Measurements from ENCODE around the gene RALGDS. TPM values are rescaled to one million over a fixed set of nuclear protein-coding genes. Genes with fewer than 3 reads are reported as not detected.
"Not testable (repeated sequence)": the region's sequence is repeated elsewhere in the genome, so short reads cannot be mapped to it uniquely, and the experiment has no call there.

Gene RALGDS
- 15.0 and 18.1 TPM in 2 replicates for total RNA-seq (2012; rRNA removed)

DNA sequence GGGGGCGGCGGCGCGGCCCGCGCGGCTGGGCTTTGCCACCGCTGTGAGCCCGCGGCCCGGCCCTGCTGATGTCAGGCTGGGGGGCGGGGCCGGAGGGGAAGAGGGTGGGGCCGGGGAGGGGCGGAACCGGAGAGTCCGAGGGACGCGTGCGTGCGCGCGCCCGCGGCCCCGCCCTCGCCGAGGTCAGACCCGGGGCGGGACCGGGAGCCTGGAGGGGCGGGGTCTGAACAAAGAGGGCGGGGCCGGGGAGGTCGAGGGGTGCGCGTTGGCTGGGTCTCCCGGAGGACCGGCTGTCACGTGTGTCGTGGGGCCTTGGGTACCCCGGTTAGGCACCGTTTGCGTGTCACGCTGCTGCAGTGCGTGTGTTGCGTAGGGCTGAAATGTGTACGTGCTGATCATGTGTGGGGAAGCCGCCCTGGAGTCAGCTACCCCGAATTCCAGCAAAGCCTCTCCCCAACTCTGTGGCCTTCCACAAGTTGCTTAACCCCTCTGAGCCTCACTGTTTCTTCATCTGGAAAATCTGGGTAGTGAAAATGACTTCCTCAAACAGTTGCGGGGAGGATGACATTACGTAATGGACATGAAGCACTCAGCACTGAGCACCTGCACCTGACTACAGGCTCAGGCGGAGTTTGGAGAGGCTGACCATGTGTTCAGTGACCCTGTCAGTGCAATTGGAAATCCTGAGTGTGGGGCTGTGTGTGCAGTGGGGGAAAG, at the start of gene RALGDS:
Gene RALGDS, minus strand, starts transcription at position 43 of the 717 bp plus-strand sequence. CDS start 86 bp downstream, outside the sequence.
- H3K4me1 ChIP-seq (ENCODE audit: control insufficient read depth, insufficient read depth, low read length): peaks cover 50% of the 10 kb centered on the region
- no peaks in the 10 kb centered on the region for H3K36me3 ChIP-seq (ENCODE audit: insufficient read depth, low read length)
- H3K4me2 ChIP-seq (ENCODE audit: low read length): peak within 1 kb of the TSS; percentile 97
- no peaks in the 10 kb centered on the region for H3K9me3 ChIP-seq (replicated peaks; ENCODE audit: low read length)
- peak within 1 kb of the TSS; percentile 76 for H3K9ac ChIP-seq (ENCODE audit: low read depth, low read length)
- peaks cover 17% of the 10 kb centered on the region for H3K27me3 ChIP-seq (ENCODE audit: control insufficient read depth, insufficient read depth, low read length)
- H3K4me3 ChIP-seq (ENCODE audit: low read length): peak within 1 kb of the TSS; percentile 74

DNA sequence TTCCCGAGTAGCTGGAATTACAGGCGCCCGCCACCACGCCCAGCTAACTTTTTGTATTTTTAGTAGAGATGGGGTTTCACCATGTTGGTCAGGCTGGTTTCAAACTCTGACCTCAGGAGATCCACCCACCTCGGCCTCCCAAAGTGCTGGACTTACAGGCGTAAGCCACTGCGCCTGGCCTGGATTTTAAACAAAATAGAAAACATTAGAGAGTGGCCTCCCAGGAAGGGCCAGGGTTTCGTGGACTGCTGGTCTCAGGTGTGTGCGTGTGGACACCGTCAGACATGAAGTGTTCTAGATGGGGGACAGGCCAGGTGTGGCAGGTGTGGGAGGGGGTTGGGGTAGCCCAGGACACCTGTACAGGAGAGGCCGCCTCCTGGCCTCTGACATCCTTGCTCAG, 49.7 kb upstream of the RALGDS start:
- no peaks in the 10 kb centered on the region for H3K4me1 ChIP-seq (ENCODE audit: control insufficient read depth, insufficient read depth, low read length)
- no peak overlapping the region for H3K4me3 ChIP-seq (ENCODE audit: low read length)
- H3K27me3 ChIP-seq (ENCODE audit: control insufficient read depth, insufficient read depth, low read length): peaks cover 48% of the 10 kb centered on the region

DNA sequence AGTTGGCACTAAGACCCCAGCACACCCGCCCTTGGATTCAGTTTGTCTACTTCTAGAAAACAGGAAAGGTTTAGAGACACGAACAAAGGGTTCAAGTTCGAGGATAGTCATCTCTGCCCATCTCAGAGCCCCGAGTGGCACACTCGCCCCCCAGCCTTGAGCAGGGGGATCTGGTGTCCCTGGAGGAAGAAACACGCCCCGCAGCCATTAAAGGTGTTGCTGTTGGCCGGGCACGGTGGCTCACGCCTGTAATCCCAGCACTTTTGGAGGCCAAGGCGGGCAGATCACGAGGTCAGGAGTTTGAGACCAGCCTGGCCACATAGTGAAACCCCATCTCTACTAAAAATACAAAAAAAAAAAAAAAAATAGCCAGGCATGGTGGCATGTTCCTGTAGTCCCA, 48.6 kb upstream of the RALGDS start:
- not testable (repeated sequence) for H3K4me2 ChIP-seq (ENCODE audit: low read length); H3K9ac ChIP-seq (ENCODE audit: low read depth, low read length); H3K36me3 ChIP-seq (ENCODE audit: insufficient read depth, low read length); H3K9me3 ChIP-seq (replicated peaks; ENCODE audit: low read length); H3K4me3 ChIP-seq (ENCODE audit: low read length); H3K4me1 ChIP-seq (ENCODE audit: control insufficient read depth, insufficient read depth, low read length)
- peaks cover 44% of the 10 kb centered on the region for H3K27me3 ChIP-seq (ENCODE audit: control insufficient read depth, insufficient read depth, low read length)

More for the DNA sequence above, 49.7 kb upstream of the RALGDS start:
- Histone ChIP-seq H3K9ac (ENCODE audit: low read depth, low read length) (no peak overlapping the region), H3K4me2 (ENCODE audit: low read length) (no peak overlapping the region), H3K36me3 (ENCODE audit: insufficient read depth, low read length) (no peaks in the 10 kb centered on the region), H3K9me3 (replicated peaks; ENCODE audit: low read length) (no peaks in the 10 kb centered on the region)

DNA sequence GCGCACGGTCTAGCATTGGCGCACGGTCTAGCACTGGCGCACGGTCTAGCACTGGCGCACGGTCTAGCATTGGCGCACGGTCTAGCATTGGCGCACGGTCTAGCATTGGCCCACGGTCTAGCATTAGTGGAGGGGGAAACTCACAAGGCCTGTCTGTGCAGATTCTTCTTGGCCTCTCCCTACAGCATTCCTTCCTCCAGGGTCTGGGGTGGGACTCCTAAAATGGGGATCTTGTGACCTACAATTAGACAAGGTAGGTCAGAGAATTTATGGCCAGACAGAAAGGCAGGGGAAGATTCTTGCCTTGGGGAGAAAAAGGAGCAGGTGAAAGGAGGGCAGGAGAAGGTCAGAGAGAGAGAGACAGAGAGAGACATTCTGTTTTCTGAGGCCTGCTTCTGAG, 48.1 kb upstream of the RALGDS start:
- Histone ChIP-seq H3K4me2 (ENCODE audit: low read length) (no peak overlapping the region), H3K4me3 (ENCODE audit: low read length) (no peak overlapping the region), H3K27me3 (ENCODE audit: control insufficient read depth, insufficient read depth, low read length) (peaks cover 42% of the 10 kb centered on the region), H3K36me3 (ENCODE audit: insufficient read depth, low read length) (no peaks in the 10 kb centered on the region), H3K9ac (ENCODE audit: low read depth, low read length) (no peak overlapping the region), H3K4me1 (ENCODE audit: control insufficient read depth, insufficient read depth, low read length) (no peaks in the 10 kb centered on the region), H3K9me3 (replicated peaks; ENCODE audit: low read length) (no peaks in the 10 kb centered on the region)

DNA sequence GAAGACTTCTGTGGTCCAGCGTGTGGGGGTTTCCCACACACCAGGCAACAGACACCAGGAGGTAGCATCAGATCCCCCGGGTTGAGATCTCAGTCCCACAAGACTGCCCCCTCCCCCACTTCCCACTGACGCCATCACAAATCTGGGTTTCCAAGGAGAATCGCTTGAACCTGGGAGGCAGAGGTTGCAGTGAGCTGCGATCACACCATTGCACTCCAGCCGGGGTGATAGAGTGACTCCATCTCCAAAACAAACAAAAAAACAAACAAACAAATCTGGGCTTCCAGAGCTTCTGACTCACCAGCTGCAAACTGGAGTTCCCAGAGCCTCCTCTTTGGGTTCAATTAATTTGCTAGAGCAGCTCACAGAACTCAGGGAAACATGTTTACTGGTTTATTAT, 47.4 kb upstream of the RALGDS start:
- H3K9ac ChIP-seq (ENCODE audit: low read depth, low read length): no peak overlapping the region
- H3K4me1 ChIP-seq (ENCODE audit: control insufficient read depth, insufficient read depth, low read length): peaks cover 2% of the 10 kb centered on the region
- H3K4me2 ChIP-seq (ENCODE audit: low read length): no peak overlapping the region
- no peak overlapping the region for H3K4me3 ChIP-seq (ENCODE audit: low read length)
- H3K9me3 ChIP-seq (replicated peaks; ENCODE audit: low read length): no peaks in the 10 kb centered on the region
- H3K36me3 ChIP-seq (ENCODE audit: insufficient read depth, low read length): no peaks in the 10 kb centered on the region
- peaks cover 39% of the 10 kb centered on the region for H3K27me3 ChIP-seq (ENCODE audit: control insufficient read depth, insufficient read depth, low read length)

DNA sequence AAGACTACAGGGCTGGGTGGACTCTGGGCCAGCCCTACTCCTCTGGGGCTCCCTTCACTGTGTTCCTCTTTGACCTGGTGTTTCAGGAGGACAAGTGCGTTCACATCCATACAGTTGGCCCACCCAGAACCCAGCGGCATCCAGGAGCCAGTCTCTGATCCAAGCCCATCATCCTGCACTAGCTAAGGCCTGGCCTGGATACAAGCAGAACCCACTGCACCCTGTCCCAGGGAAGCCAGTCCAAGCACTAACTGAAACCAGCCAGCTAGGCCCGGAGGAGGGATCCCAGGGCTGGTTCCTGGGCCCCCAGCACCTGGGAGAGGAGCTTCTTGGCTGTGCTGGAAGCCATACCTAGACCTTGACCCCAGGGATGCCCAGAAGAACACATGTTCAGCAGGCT, 46.7 kb upstream of the RALGDS start:
- Histone ChIP-seq H3K9ac (ENCODE audit: low read depth, low read length) (no peak overlapping the region), H3K4me1 (ENCODE audit: control insufficient read depth, insufficient read depth, low read length) (peaks cover 8% of the 10 kb centered on the region), H3K36me3 (ENCODE audit: insufficient read depth, low read length) (no peaks in the 10 kb centered on the region), H3K4me2 (ENCODE audit: low read length) (no peak overlapping the region), H3K4me3 (ENCODE audit: low read length) (no peak overlapping the region), H3K27me3 (ENCODE audit: control insufficient read depth, insufficient read depth, low read length) (peaks cover 41% of the 10 kb centered on the region), H3K9me3 (replicated peaks; ENCODE audit: low read length) (no peaks in the 10 kb centered on the region)

DNA sequence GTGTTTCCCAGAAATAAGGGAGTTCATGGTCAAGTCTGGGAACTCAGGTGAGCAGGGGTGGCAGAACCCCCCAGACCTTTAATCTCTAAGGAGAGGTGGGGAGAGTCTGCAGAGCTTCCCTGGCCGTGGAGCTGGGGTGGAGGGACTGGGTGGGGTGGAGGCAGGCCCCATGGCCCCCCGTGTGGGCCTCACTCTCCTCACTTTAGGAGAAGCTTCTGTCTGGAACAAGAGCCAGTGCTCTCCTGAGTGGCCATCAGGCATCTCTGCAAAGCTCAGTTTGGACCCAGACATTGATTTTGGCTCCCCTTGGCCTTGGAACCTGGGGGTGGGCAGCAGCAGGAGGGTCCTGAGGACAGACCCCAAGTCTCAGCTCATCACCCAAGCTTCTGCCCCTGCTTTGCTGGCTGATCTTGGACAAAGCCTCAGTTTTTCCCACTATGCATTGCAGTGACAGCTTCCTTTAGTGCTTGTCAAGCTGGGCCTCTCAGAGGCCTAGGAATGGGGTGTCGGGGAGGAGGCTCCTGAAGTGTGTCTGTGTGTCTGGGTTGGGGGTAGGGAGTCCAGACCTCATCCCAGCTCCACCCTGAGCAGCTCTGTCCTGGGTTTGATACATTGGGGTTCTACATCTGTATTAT, 46.2 kb upstream of the RALGDS start:
- Histone ChIP-seq H3K4me2 (ENCODE audit: low read length) (no peak overlapping the region), H3K9ac (ENCODE audit: low read depth, low read length) (no peak overlapping the region), H3K9me3 (replicated peaks; ENCODE audit: low read length) (no peaks in the 10 kb centered on the region), H3K4me3 (ENCODE audit: low read length) (no peak overlapping the region), H3K27me3 (ENCODE audit: control insufficient read depth, insufficient read depth, low read length) (peaks cover 43% of the 10 kb centered on the region), H3K4me1 (ENCODE audit: control insufficient read depth, insufficient read depth, low read length) (peaks cover 10% of the 10 kb centered on the region), H3K36me3 (ENCODE audit: insufficient read depth, low read length) (no peaks in the 10 kb centered on the region)

DNA sequence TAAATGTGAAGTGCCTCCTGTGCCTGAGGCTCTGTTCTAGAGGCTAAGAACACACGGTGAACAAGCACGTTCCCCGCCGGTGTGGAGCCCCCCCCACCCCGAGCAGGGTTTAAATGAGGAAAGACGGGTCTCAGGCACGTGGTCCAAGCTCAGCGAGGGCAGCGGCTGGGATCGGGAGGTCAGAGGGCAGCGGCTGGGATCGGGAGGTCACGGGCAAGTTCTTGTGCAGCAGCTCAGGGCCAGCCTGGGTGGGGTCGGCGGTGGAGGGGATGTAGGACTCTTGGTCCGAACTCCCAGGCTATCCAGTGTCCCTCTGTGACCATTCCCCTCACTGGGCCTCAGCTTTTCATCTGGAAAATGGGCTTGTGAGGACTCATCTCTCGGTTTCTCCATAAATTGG, 45.4 kb upstream of the RALGDS start:
- Histone ChIP-seq H3K27me3 (ENCODE audit: control insufficient read depth, insufficient read depth, low read length) (peaks cover 39% of the 10 kb centered on the region), H3K9ac (ENCODE audit: low read depth, low read length) (no peak overlapping the region), H3K4me1 (ENCODE audit: control insufficient read depth, insufficient read depth, low read length) (peaks cover 10% of the 10 kb centered on the region), H3K36me3 (ENCODE audit: insufficient read depth, low read length) (no peaks in the 10 kb centered on the region), H3K9me3 (replicated peaks; ENCODE audit: low read length) (no peaks in the 10 kb centered on the region), H3K4me2 (ENCODE audit: low read length) (no peak overlapping the region), H3K4me3 (ENCODE audit: low read length) (no peak overlapping the region)

DNA sequence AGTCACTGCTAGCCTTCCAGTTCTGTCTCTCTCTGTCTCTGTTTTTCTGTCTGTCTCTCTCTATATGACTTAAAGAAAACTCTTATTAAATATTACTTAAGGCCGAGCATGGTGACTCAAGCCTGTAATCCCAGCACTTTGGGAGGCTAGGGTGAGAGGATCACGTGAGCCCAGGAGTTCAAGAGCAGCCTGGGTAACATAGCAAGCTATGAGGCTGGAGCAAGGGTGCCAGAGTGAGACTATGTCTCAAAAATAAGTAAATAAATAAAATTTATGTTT, 44.4 kb upstream of the RALGDS start:
- Histone ChIP-seq H3K9me3 (replicated peaks; ENCODE audit: low read length) (no peaks in the 10 kb centered on the region), H3K36me3 (ENCODE audit: insufficient read depth, low read length) (no peaks in the 10 kb centered on the region), H3K9ac (ENCODE audit: low read depth, low read length) (no peak overlapping the region), H3K4me1 (ENCODE audit: control insufficient read depth, insufficient read depth, low read length) (peaks cover 10% of the 10 kb centered on the region), H3K4me2 (ENCODE audit: low read length) (no peak overlapping the region), H3K4me3 (ENCODE audit: low read length) (no peak overlapping the region), H3K27me3 (ENCODE audit: control insufficient read depth, insufficient read depth, low read length) (peaks cover 33% of the 10 kb centered on the region)

DNA sequence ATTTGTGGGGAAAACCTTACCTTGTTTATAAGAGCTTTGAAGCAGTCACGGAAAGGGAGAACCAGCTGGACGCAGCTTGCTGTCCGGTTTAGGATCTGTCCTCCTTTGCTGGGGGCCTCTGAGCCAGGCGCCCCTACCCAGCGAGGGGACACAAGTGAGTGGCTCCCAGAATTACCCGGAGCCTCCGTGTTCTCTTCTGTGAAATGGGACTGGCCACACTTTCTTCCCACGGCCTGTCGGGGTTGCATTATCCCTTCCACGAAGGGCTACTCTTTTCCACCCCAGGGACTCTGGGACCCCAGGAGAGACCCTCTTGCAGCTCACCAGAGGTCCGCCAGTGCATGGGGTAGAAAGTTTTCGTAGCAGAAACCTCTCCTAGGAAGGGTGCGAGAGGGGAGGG, 43.2 kb upstream of the RALGDS start:
- Histone ChIP-seq H3K4me1 (ENCODE audit: control insufficient read depth, insufficient read depth, low read length) (peaks cover 10% of the 10 kb centered on the region), H3K9ac (ENCODE audit: low read depth, low read length) (peak overlapping the region; percentile 47), H3K4me3 (ENCODE audit: low read length) (peak overlapping the region; percentile 65), H3K27me3 (ENCODE audit: control insufficient read depth, insufficient read depth, low read length) (peaks cover 30% of the 10 kb centered on the region), H3K9me3 (replicated peaks; ENCODE audit: low read length) (no peaks in the 10 kb centered on the region), H3K36me3 (ENCODE audit: insufficient read depth, low read length) (no peaks in the 10 kb centered on the region), H3K4me2 (ENCODE audit: low read length) (peak overlapping the region; percentile 77)

DNA sequence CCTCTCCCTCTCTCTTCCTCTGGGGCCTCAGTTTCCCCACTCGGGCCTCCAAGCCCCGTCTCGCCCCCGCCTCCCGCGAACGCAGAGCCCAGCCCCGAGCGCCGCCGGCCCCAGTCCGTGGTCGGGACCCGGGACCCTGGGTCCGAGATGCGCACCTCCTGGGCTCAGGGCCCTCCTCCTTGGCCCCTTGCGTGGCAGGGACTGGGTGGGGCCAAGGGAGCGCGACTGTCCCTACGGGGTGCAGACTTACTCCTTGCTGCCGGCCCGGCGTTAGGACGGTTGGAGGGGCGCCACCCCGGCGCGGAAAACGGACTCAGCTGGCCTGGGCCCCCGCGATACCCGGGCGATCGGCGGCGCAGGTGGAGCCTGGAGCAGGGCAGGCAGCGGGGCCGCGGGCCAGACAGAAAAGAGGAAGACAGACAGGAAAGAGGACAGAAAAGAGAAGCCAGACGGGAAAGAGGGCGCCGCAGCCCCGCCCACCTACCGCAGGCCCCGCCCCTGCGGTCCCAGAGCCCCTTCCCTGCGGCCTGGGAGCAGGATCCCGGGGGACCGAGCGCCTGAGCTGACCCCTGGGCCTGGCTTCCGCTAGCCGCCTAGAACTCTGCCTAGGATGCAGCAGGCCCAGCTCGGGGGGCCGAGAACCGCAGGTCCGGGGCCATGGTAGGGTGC, 42.6 kb upstream of the RALGDS start, which contains the start of gene GBGT1:
Gene GBGT1, minus strand, starts transcription at position 411 of the 669 bp plus-strand sequence. CDS start 1,502 bp downstream, outside the sequence.
- Histone ChIP-seq H3K4me1 (ENCODE audit: control insufficient read depth, insufficient read depth, low read length) (peaks cover 10% of the 10 kb centered on the region), H3K9ac (ENCODE audit: low read depth, low read length) (peak within 1 kb of the TSS; percentile 47)

More for the DNA sequence above, 42.6 kb upstream of the RALGDS start, which contains the start of gene GBGT1:
- Histone ChIP-seq H3K4me3 (ENCODE audit: low read length) (peak within 1 kb of the TSS; percentile 65), H3K36me3 (ENCODE audit: insufficient read depth, low read length) (no peaks in the 10 kb centered on the region), H3K27me3 (ENCODE audit: control insufficient read depth, insufficient read depth, low read length) (peaks cover 29% of the 10 kb centered on the region), H3K4me2 (ENCODE audit: low read length) (peak within 1 kb of the TSS; percentile 77), H3K9me3 (replicated peaks; ENCODE audit: low read length) (no peaks in the 10 kb centered on the region)

Measured in skeletal muscle satellite cell (primary cell).